GM12801 (cell line): ENCODE measurements around the gene AP5B1.

Experiments
- TF ChIP-seq, protein P1 (sequence below): IDR thresholded peaks from one replicate; pipeline ENCODE4 v1.5.1; 2011; ENCODE audit warnings: control low read depth; ENCODE audit not compliant: insufficient read length; ENCODE audit errors: extremely low read depth

Gene AP5B1

GRCh38 chr11:65809496-65809895 lies 28.7 kb upstream of the AP5B1 start:
- TF ChIP-seq, protein P1, sequence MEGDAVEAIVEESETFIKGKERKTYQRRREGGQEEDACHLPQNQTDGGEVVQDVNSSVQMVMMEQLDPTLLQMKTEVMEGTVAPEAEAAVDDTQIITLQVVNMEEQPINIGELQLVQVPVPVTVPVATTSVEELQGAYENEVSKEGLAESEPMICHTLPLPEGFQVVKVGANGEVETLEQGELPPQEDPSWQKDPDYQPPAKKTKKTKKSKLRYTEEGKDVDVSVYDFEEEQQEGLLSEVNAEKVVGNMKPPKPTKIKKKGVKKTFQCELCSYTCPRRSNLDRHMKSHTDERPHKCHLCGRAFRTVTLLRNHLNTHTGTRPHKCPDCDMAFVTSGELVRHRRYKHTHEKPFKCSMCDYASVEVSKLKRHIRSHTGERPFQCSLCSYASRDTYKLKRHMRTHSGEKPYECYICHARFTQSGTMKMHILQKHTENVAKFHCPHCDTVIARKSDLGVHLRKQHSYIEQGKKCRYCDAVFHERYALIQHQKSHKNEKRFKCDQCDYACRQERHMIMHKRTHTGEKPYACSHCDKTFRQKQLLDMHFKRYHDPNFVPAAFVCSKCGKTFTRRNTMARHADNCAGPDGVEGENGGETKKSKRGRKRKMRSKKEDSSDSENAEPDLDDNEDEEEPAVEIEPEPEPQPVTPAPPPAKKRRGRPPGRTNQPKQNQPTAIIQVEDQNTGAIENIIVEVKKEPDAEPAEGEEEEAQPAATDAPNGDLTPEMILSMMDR: no peak

GRCh38 chr11:65808744-65809341 lies 28.1 kb upstream of the AP5B1 start:
- TF ChIP-seq, protein P1: no peak

GRCh38 chr11:65806979-65807378 lies 26.2 kb upstream of the AP5B1 start:
- TF ChIP-seq, protein P1: no peak

DNA sequence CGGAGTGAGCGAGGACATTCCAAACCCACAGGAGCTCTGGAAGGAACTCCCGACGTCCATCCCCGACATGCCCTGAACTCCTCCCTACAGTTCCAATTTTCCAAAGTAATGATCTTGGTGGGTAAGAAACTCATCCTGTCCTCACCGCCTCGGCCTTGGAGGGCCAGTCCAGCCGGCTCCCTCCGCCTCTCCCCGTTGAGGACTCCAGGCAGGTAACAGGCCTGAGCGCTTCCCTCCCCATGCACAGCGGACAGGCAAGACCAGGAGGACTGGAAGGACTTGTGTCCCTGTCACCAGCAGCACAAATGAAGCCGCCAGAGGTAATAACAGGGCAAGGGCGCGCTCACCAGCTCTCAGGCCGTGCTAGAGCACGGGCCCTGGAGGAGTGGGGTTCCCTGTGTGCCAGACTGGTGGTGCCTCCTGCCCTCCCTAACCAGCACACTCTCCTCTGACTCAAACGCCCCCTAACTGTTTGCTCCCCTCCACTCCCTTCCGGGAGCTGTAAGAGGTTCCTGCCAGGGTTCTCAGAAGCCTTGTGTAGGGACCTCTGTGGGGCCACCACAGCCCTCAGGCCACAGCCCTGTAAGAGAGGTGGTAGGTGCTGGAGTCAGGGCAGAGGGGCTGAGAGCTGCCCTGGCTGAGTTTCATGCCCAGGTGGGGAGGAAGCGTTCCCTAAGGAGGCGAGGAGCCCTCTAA lies 23.2 kb upstream of the AP5B1 start:
- TF ChIP-seq, protein P1: no peak

- TF ChIP-seq, protein P1: no peak
Observed at GRCh38 chr11:65802841-65803240, 22.1 kb upstream of the AP5B1 start.

GRCh38 chr11:65801153-65801987 lies 20.6 kb upstream of the AP5B1 start:
- TF ChIP-seq, protein P1: no peak

- TF ChIP-seq, protein P1: no peak
Observed at GRCh38 chr11:65798882-65799281, 18.1 kb upstream of the AP5B1 start.
